ENCODE data around the gene UBE2D2.

UBE2D2 gene

DNA sequence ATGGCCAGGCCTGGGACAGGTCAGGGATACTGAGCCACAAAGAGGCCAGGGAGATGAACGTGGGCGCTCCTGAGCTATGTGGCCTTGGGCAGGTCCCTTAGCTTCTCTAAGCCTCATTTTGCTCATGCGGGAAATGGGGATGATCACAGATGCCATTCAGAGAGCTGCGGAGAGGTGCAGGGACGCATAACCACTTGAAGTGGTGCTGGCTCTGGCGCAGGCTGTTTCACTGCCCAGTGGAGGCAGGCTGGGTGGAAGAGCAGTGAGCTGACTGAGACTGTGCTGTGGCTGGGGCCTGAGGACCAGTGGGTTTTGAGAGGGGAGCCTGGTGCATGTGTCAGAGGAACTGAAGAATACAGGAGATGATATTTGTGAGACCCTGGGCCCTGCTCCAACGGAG, 105.4 kb downstream of the UBE2D2 start:
- TF ChIP-seq, protein P1, sequence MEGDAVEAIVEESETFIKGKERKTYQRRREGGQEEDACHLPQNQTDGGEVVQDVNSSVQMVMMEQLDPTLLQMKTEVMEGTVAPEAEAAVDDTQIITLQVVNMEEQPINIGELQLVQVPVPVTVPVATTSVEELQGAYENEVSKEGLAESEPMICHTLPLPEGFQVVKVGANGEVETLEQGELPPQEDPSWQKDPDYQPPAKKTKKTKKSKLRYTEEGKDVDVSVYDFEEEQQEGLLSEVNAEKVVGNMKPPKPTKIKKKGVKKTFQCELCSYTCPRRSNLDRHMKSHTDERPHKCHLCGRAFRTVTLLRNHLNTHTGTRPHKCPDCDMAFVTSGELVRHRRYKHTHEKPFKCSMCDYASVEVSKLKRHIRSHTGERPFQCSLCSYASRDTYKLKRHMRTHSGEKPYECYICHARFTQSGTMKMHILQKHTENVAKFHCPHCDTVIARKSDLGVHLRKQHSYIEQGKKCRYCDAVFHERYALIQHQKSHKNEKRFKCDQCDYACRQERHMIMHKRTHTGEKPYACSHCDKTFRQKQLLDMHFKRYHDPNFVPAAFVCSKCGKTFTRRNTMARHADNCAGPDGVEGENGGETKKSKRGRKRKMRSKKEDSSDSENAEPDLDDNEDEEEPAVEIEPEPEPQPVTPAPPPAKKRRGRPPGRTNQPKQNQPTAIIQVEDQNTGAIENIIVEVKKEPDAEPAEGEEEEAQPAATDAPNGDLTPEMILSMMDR (IDR thresholded peaks at IDR 0.05; ENCODE audit: extremely low read depth, missing control alignments) = no peak
- DNase-seq (ENCODE audit: low spot score) = no peak

DNA sequence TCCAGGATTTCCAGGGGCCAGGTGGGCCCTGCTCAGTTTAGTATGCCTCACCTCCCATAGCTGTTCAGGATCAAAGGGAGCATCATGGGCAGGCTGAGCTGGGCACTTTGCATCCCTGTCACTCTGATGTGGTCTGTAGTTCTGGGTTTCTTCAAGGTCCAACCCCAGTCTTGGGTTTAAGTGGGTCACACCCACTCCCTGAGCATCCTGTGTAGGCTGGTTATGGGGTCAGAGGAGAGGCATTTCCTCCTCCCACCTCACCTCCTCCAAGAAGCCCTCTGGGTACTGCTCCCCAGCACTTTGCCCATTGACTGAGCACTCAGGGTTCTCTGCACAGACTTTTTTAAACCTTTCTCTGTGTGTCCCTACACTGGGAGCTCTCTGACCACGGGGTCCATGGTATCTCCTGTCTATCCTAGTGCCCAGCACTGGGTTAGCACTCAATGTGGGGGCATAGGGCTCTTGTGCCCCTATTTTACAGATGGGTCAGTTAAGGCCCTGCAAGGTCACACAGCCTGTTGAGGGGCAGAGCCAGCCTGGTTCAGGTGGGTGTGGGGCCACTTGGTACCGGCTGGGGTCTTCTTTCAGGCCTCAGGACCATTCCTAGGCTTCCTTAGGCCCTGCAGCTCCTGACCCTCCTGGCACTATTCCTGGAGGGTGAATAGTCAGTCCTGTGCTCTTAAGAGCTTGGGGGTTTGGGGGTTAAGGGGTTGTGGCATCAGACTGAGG, 106.0 kb downstream of the UBE2D2 start:
- TF ChIP-seq, protein P1 (IDR thresholded peaks at IDR 0.05; ENCODE audit: extremely low read depth, missing control alignments) = no peak
- DNase-seq (ENCODE audit: low spot score) = no peak

DNA sequence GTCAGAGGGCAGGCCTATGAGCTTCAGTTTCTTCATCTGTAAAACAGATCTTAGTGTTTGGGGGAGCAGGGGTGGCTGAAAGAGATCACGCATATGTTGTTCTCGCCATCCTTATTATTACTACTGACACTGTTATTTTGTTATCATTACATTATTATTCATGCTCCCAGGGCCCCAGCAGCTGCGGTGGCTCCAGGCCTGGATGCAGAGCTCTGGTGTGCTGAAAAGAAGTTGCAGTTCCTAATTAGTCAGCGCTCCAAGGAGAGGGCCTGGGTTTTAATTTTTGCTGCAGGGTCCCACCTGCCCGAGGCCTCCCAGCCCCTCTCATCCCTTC, 106.6 kb downstream of the UBE2D2 start:
- TF ChIP-seq, protein P1 (IDR thresholded peaks at IDR 0.05; ENCODE audit: extremely low read depth, missing control alignments) = no peak
- no peak for DNase-seq (ENCODE audit: low spot score)

DNA sequence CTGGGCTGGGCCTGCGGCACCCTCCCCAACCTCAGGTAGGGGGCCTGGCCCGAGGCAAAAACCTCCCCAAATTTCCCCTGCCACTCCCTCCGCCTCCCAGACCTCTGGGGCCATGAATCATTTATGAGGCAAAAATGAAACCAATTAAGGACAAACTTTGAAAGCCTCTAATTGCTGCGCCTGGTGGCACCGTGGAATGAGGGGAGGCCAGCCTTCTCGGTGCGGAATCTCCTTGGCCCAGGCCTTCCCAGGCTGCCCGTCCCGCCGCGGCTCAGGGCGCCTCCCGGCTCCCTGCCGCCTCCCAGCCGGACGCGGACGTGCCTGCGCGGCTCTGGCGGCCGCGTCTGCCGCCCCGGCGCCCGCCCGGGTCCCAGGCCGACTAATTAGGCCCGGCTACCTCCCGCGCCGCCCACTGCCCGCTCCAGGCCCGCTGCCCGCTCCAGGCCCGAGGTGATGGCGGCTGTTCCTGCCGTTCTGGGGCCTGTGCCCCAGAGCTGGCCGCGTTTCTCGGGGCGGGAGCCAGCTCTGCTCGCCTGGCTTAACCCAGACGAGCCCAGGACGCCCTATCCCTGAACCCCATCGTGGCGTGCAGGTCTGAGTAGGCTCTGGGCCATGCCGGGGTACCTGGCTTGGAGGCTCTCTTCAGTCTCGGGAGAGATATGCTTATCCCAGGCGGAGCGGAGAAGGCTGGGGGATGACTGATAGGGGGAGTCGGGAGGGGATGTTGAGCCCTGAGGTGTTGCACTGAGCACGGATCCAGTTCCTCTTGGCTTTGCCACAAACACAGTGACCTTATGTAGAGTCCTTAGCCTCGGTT, 107.1 kb downstream of the UBE2D2 start:
- TF ChIP-seq, protein P1 (IDR thresholded peaks at IDR 0.05; ENCODE audit: extremely low read depth, missing control alignments) = no peak
- peak; percentile 78 for DNase-seq (ENCODE audit: low spot score)

DNA sequence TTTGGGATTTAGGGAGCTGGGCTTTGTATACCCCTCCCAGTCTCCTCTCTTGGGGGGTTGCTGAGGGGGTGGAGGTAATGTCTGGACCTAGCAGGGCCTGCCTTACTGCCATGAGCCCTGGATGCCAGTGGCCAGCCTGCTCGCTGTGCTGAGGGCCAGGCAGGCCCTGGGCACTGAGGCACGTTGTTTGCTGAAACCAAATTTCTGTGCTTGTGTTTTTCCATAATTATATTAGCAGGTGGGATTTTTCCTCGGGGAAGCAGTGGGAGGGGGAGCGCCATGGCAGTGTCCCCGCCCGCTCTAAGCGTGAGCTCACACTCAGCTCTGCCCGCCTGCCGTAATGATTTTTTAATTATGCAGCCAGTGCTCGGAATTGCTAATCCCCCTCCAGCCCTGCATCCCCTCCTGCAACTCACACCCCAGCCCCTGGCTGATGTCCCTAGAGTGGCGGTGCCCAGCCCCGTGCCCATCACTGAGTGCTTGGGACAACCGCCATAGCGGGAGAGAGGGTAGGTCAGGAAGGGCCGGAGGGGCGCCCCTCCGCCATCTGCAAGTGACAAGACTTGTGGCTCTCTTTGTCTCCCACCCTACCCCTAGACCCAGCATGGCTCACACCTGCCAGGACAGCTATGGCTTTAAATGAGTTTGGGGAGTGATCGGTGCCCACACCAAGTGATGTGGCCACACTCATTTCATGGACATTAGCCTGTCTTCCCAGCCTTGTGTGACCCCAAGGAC, 108.0 kb downstream of the UBE2D2 start:
- no peak for DNase-seq (ENCODE audit: low spot score)
- TF ChIP-seq, protein P1 (IDR thresholded peaks at IDR 0.05; ENCODE audit: extremely low read depth, missing control alignments) = no peak

DNA sequence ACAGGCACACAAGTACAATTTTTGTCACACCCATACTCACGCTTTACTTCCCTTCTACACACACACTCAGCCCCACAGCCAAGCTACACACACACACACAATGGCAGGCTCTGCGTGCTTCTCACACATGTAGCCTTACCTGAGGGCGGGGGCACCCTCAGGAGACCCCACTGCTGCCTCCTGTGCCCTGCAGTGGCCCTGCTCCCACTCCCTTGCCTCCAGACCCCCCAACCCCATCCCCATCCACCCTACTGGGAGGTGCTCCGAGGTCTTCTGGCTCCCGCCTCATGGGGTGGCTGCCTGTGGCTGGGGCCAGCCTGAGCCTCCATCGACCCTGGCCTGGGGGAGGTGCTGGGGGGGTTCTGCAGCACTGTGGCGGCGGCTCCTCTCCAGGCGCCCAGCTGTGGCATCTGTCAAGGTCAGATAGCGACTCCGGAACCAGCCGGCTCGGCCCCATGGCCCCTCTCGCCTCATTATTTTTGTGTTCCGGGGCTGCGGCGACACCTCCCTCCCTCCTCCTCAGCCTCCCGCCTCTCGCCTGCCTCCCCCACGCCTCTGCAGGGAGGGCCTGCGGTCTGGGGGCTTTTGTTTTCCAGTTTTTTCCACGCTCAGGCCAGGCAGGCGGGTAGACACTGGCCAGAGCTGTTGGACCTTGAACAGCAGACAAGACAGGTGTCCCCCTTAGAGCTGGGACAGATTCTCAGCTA, 108.7 kb downstream of the UBE2D2 start:
- peak; percentile 80 for DNase-seq (ENCODE audit: low spot score)
- TF ChIP-seq, protein P1 (IDR thresholded peaks at IDR 0.05; ENCODE audit: extremely low read depth, missing control alignments) = no peak

Measured in GM20000 (cell line).